Tibial artery (tissue), 4 donors: ENCODE data around the gene RAB4A.

Experiments used
- DNase-seq, 2 donors: peaks; one replicate each; pipeline ENCODE4 v3.0.0-alpha.2; 2019
- H3K27ac ChIP-seq, 2 donors: fragments of 200-600 bp; sonication (generic) in 1 of 2; 1 replicate in 1 of 2; 2 replicates in 1 of 2; pipeline ENCODE4 v1.5.1; 2018 to 2019; ENCODE audit warnings: mild to moderate bottlenecking in 1 of 2
- H3K27me3 ChIP-seq, 2 donors: fragments of 200-600 bp; sonication (generic) in 1 of 2; one replicate each; pipeline versions ENCODE4 v1.5.1 to v1.6.0; 2016 to 2019
- H3K36me3 ChIP-seq, 3 donors: fragments of 200-600 bp; sonication (generic) in 2 of 3; one replicate each; pipeline ENCODE4 v1.5.1; 2016 to 2019; ENCODE audit warnings: mild to moderate bottlenecking in 2 of 3
- H3K4me1 ChIP-seq, 4 donors: fragments of 200-600 bp; sonication (generic) in 2 of 4; 1 replicate in 3 of 4; 2 replicates in 1 of 4; pipeline ENCODE4 v1.5.1; 2016 to 2019
- H3K4me3 ChIP-seq, 2 donors: fragments of 200-600 bp; sonication (generic) in 1 of 2; 1 replicate in 1 of 2; 2 replicates in 1 of 2; pipeline ENCODE4 v1.5.1; 2018 to 2019; ENCODE audit warnings: mild to moderate bottlenecking in 2 of 2
- H3K9me3 ChIP-seq, 3 donors: fragments of 200-600 bp; sonication (generic) in 1 of 3; one replicate each; pipeline ENCODE4 v1.5.1; 2016 to 2019
- CTCF ChIP-seq, 2 experiments: fragments of 200-600 bp in 1 of 2; fragments of 450-650 bp in 1 of 2; IDR thresholded peaks; one replicate each; pipeline ENCODE4 v1.5.1; 2017 to 2019; ENCODE audit warnings: antibody characterized with exemption in 2 of 2, mild to moderate bottlenecking in 1 of 2, moderate library complexity in 1 of 2
- intact Hi-C: fragments of 100-400 bp; cut with DNase I; formaldehyde crosslinking; loops from one replicate; pipeline ENCODE4 v1.15.0; 2023; ENCODE audit warnings: low total_unique reads

Gene RAB4A

GRCh38 chr1:229295745-229296144 lies 24.8 kb downstream of the RAB4A start:
- H3K4me3 ChIP-seq: no peak overlapping the region
- H3K27me3 ChIP-seq: no peaks in the 10 kb centered on the region
- TF ChIP-seq CTCF (IDR thresholded peaks at IDR 0.05): no peak
- no peak for DNase-seq
- no peaks in the 10 kb centered on the region for H3K4me1 ChIP-seq
- H3K27ac ChIP-seq: no peak overlapping the region
- H3K9me3 ChIP-seq: no peaks in the 10 kb centered on the region
- peaks cover 38 to 57% (median 39%) of the 10 kb centered on the region in 3 donors for H3K36me3 ChIP-seq
- intact Hi-C loops: no loop called here

GRCh38 chr1:229296541-229296941 lies 25.6 kb downstream of the RAB4A start:
- DNase-seq: no peak

GRCh38 chr1:229297746-229298145 lies 26.8 kb downstream of the RAB4A start:
- TF ChIP-seq CTCF (IDR thresholded peaks at IDR 0.05): no peak
- H3K36me3 ChIP-seq: peaks cover 32 to 55% (median 36%) of the 10 kb centered on the region in 3 donors

More at GRCh38 chr1:229296541-229296941, 25.6 kb downstream of the RAB4A start:
- Histone ChIP-seq H3K9me3 (no peaks in the 10 kb centered on the region), H3K27ac (no peak overlapping the region), H3K4me1 (peaks cover 0 to 8% (median 0%) of the 10 kb centered on the region in 4 donors), H3K4me3 (no peak overlapping the region), H3K27me3 (no peaks in the 10 kb centered on the region), H3K36me3 (peaks cover 31 to 55% (median 39%) of the 10 kb centered on the region in 3 donors)
- no peak for TF ChIP-seq CTCF (IDR thresholded peaks at IDR 0.05)
- intact Hi-C loops: no loop called here

GRCh38 chr1:229298420-229298819 lies 27.5 kb downstream of the RAB4A start:
- Histone ChIP-seq H3K27ac (no peak overlapping the region), H3K4me1 (peaks cover 0 to 8% (median 0%) of the 10 kb centered on the region in 4 donors), H3K27me3 (no peaks in the 10 kb centered on the region), H3K9me3 (no peaks in the 10 kb centered on the region), H3K36me3 (peaks cover 39 to 59% (median 40%) of the 10 kb centered on the region in 3 donors), H3K4me3 (no peak overlapping the region)
- no peak for TF ChIP-seq CTCF (IDR thresholded peaks at IDR 0.05)
- DNase-seq: no peak
- intact Hi-C loops: no loop called here

More at GRCh38 chr1:229297746-229298145, 26.8 kb downstream of the RAB4A start:
- no peak overlapping the region for H3K4me3 ChIP-seq
- no peak for DNase-seq
- no peaks in the 10 kb centered on the region for H3K27me3 ChIP-seq
- H3K27ac ChIP-seq: no peak overlapping the region
- no peaks in the 10 kb centered on the region for H3K9me3 ChIP-seq
- H3K4me1 ChIP-seq: peaks cover 0 to 8% (median 0%) of the 10 kb centered on the region in 4 donors
- intact Hi-C loops: no loop called here

GRCh38 chr1:229298887-229299503 lies 28.1 kb downstream of the RAB4A start:
- TF ChIP-seq CTCF (IDR thresholded peaks at IDR 0.05): no peak
- intact Hi-C loops: no loop called here
- H3K27ac ChIP-seq: no peak overlapping the region
- H3K36me3 ChIP-seq: peaks cover 40 to 65% (median 45%) of the 10 kb centered on the region in 3 donors
- H3K27me3 ChIP-seq: no peaks in the 10 kb centered on the region
- H3K9me3 ChIP-seq: no peaks in the 10 kb centered on the region
- DNase-seq: no peak
- no peak overlapping the region for H3K4me3 ChIP-seq
- H3K4me1 ChIP-seq: peaks cover 0 to 8% (median 0%) of the 10 kb centered on the region in 4 donors
